GM23248 (cell line): ENCODE results near the gene KIR3DL1.
"Not testable (repeated sequence)": the region's sequence is repeated elsewhere in the genome, so short reads cannot be mapped to it uniquely, and the experiment has no call there.

Experiments used
- EZH2 ChIP-seq: fragments of 200-600 bp; sonication (generic); IDR thresholded peaks from 2 replicates; pipeline ENCODE4 v1.6.1; 2018; ENCODE audit warnings: antibody characterized with exemption, mild to moderate bottlenecking; ENCODE audit not compliant: insufficient read depth, poor library complexity, severe bottlenecking
- EZH2phosphoT487 ChIP-seq: fragments of 200-600 bp; sonication (generic); IDR thresholded peaks from 2 replicates; pipeline ENCODE4 v1.6.1; 2018; ENCODE audit warnings: antibody characterized with exemption, moderate library complexity, mild to moderate bottlenecking, low read depth; ENCODE audit not compliant: insufficient read depth

DNA sequence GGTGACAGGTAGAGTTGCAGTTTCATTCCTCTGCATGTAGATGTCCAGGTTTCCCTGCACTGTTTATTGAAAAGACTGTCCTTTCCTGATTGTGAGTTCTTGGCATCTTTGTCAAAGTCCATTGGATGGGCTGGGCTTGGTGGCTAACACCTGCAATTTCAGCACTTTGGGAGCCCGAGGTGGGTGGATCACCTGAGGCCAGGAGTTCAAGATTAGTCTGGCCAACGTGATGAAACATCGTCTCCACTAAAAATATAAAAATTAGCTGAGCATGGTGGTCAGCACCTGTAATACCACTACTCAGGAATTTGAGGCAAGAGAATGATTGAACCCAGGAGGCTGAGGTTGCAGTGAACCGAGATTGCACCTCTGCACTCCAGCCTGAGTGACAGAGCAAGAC lies 38.4 kb upstream of the KIR3DL1 start:
- TF ChIP-seq EZH2, EZH2phosphoT487: not testable (repeated sequence)
